ENCODE data around the gene SPG7. TPM values are rescaled to one million over a fixed set of nuclear protein-coding genes. Genes with fewer than 3 reads are reported as not detected.
A peak's percentile ranks its signal among the peaks of the same experiment; 100 is the strongest.

Gene SPG7
- total and polyA plus RNA-seq, 2 of the 4 experiments (the other 2 are of a cell fraction), result 94.6 to 96.8 TPM

- H2BK20ac ChIP-seq (ENCODE audit: low read depth, low read length), result no peak overlapping the region
- no peak overlapping the region for H3K4ac ChIP-seq (ENCODE audit: low read depth, low read length)
- no peak overlapping the region for H3K14ac ChIP-seq (replicated peaks; ENCODE audit: low read depth, low read length)
- intact Hi-C loops (cut with micrococcal nuclease), result no loop called here
- no peak overlapping the region for H3K4me2 ChIP-seq (ENCODE audit: low read depth, low read length)
- CTCF ChIA-PET, result no interaction called here
- no peaks in the 10 kb centered on the region for H3K27me3 ChIP-seq (ENCODE audit: control insufficient read depth, insufficient read depth, low read length)
- ATAC-seq (ENCODE audit: low read depth) (no peak), DNase-seq (no peak)
- WGBS, 2 experiments (ENCODE audit: extremely low coverage in 2 of 2, insufficient read length in 1 of 2), result 93% methylated on average over 22 of the region's 37 CpGs; no CpG with 5 or more reads in 1 of the 2 experiments
- H2BK5ac ChIP-seq (ENCODE audit: low read depth, low read length, poor library complexity, severe bottlenecking), result no peak overlapping the region
- no peak overlapping the region for H3K27ac ChIP-seq (ENCODE audit: insufficient read depth, low read length)
- no peak overlapping the region for H2BK120ac ChIP-seq (ENCODE audit: low read depth, low read length)
- in situ Hi-C loops (cut with MboI; ENCODE audit: low sequenced_read_pairs), result no loop called here
- H3K9me3 ChIP-seq (ENCODE audit: control insufficient read depth, insufficient read depth, low read length), result no peaks in the 10 kb centered on the region
- no peaks in the 10 kb centered on the region for H3K4me1 ChIP-seq (ENCODE audit: control insufficient read depth, insufficient read depth, low read length)
- H2AFZ ChIP-seq (replicated peaks; ENCODE audit: low read length, poor library complexity), result peak overlapping the region; percentile 32
- no peak overlapping the region for H4K5ac ChIP-seq (ENCODE audit: low read depth, low read length)
- H3K4me3 ChIP-seq (ENCODE audit: insufficient read depth, low read depth, low read length), result no peak overlapping the region
- H4K91ac ChIP-seq (ENCODE audit: insufficient read depth, low read depth, low read length), result no peak overlapping the region
- H3K56ac ChIP-seq (ENCODE audit: extremely low read depth, insufficient read depth, low read length), result no peak overlapping the region
- no peak overlapping the region for H2AK9ac ChIP-seq (replicated peaks; ENCODE audit: low read depth, low read length, poor library complexity)
- no TSS peak for BruUV-seq (replicated peaks)
- H2AK5ac ChIP-seq (ENCODE audit: low read depth, low read length), result no peak overlapping the region
- dilution Hi-C loops (cut with HindIII; ENCODE audit: low sequenced_read_pairs, unreplicated experiment), result no loop called here
- no peak overlapping the region for H4K8ac ChIP-seq (ENCODE audit: low read depth in 2 of 2, low read length in 2 of 2)
- H4K20me1 ChIP-seq (ENCODE audit: insufficient read depth, low read length), result peaks cover 14% of the 10 kb centered on the region
- H3K9me1 ChIP-seq (ENCODE audit: insufficient read depth, low read length), result 0 out of 2 replicates have a peak, but pooled peaks cover 3% of the 10 kb centered on the region
- no peak overlapping the region for H3K9ac ChIP-seq (ENCODE audit: low read depth, low read length)
- POLR2A ChIA-PET (ENCODE audit: unreplicated experiment), result no interaction called here
- H3K23ac ChIP-seq (ENCODE audit: low read depth, low read length), result no peak overlapping the region
- peaks cover 13 to 49% of the 10 kb centered on the region in 2 experiments for H3K79me1 ChIP-seq (ENCODE audit: low read depth in 1 of 2, low read length in 2 of 2)
- peaks cover 76% of the 10 kb centered on the region for H3K36me3 ChIP-seq (ENCODE audit: control insufficient read depth, insufficient read depth, low read length)
- no peak overlapping the region for H3K18ac ChIP-seq (ENCODE audit: low read depth, low read length)
- no peak overlapping the region for H2BK15ac ChIP-seq (ENCODE audit: low read depth, low read length)
- TF ChIP-seq CEBPB (IDR thresholded peaks at IDR 0.05; ENCODE audit: low read depth, low read length) (no peak), RCOR1 (IDR thresholded peaks at IDR 0.05; ENCODE audit: insufficient replicate concordance, low read length) (no peak), SMC3 (IDR thresholded peaks at IDR 0.05; ENCODE audit: low read depth, low read length) (no peak), MXI1 (IDR thresholded peaks at IDR 0.05; ENCODE audit: borderline replicate concordance, low read depth, low read length) (no peak), MAFK (IDR thresholded peaks at IDR 0.05; ENCODE audit: low read depth, low read length) (no peak), BHLHE40 (IDR thresholded peaks at IDR 0.05; ENCODE audit: low read depth, low read length) (no peak), RAD21 (IDR thresholded peaks at IDR 0.05; ENCODE audit: low read length) (no peak), NFE2L2 (IDR thresholded peaks at IDR 0.05; ENCODE audit: low read depth, low read length) (no peak), FOS (IDR thresholded peaks at IDR 0.05; ENCODE audit: low read depth, low read length) (no peak), POLR2A (IDR thresholded peaks at IDR 0.05; ENCODE audit: low read depth, low read length) (no peak), MAZ (IDR thresholded peaks at IDR 0.05; ENCODE audit: borderline replicate concordance, low read depth, low read length) (no peak), CHD1 (IDR thresholded peaks at IDR 0.05; ENCODE audit: low read depth, low read length) (no peak), RFX5 (IDR thresholded peaks at IDR 0.05; ENCODE audit: low read depth, low read length) (no peak)
- TF ChIP-seq, protein P1, sequence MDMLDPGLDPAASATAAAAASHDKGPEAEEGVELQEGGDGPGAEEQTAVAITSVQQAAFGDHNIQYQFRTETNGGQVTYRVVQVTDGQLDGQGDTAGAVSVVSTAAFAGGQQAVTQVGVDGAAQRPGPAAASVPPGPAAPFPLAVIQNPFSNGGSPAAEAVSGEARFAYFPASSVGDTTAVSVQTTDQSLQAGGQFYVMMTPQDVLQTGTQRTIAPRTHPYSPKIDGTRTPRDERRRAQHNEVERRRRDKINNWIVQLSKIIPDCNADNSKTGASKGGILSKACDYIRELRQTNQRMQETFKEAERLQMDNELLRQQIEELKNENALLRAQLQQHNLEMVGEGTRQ (IDR thresholded peaks at IDR 0.05; ENCODE audit: low read depth, low read length), result no peak
- TF ChIP-seq, protein P2, sequence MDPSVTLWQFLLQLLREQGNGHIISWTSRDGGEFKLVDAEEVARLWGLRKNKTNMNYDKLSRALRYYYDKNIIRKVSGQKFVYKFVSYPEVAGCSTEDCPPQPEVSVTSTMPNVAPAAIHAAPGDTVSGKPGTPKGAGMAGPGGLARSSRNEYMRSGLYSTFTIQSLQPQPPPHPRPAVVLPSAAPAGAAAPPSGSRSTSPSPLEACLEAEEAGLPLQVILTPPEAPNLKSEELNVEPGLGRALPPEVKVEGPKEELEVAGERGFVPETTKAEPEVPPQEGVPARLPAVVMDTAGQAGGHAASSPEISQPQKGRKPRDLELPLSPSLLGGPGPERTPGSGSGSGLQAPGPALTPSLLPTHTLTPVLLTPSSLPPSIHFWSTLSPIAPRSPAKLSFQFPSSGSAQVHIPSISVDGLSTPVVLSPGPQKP (IDR thresholded peaks at IDR 0.05; ENCODE audit: borderline replicate concordance, low read depth, low read length), result no peak
Measured at GRCh38 chr16:89530401-89531381, 22.5 kb downstream of the SPG7 start.

Data from IMR-90 (cell line).